RPMI7951 (cell line): ENCODE data around the gene FOXC2. TPM values are rescaled to one million over a fixed set of nuclear protein-coding genes. Genes with fewer than 3 reads are reported as not detected.

ENCODE experiments used
- DNase-seq: peaks from one replicate; pipeline ENCODE4 v3.0.0-alpha.2; 2012; ENCODE audit warnings: low read depth
- total RNA-seq: library from RNA; depleted of rRNA; stranded (reverse); fragments of >200 nt; shearing (Covaris generic); gene quantifications from 2 replicates; pipeline ENCODE4 v1.2.3, GENCODE V29; 2014; rRNA removed

The FOXC2 gene
- total RNA-seq, 1 experiment from 2014 or later, result 1.3 TPM

DNA sequence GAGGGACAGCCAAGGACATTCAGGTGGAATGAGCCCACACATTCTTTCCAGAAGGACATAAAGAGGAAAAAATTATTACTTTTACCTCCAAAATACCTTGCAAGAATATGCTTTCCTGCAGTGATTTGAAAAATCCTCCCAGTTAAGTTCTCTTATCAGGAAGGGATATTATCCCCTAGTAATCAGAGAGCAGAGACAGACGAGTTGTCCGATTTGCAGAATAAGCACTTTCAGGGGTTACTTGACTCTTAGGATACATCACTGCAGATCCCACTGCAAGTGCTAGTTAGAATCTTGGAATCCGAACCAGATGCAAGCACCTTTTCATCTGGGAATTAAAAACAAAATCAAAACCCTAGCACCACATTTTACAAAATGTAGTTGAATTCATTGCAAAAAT is 45.3 kb downstream of the FOXC2 start:
- no peak for DNase-seq

DNA sequence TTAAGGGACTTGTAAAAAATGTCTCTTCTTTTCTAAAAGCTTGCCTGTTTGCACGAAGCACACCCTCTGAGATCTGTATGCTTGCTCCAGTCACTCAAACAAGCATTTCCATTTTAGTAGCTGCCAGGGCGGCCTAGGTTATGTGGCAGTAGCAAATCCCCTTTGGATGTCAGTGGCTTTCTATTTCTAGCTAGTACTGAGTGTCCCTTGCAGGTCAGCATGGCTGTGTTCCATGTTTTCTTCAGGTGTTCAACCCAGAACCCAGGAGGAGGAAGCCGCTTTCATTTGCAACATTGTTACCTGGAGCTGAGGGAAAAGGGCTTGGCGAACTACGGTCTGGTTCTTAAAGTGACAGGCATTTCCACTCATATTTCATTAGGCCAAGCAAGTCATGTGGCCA is 48.1 kb downstream of the FOXC2 start:
- DNase-seq, result no peak

DNA sequence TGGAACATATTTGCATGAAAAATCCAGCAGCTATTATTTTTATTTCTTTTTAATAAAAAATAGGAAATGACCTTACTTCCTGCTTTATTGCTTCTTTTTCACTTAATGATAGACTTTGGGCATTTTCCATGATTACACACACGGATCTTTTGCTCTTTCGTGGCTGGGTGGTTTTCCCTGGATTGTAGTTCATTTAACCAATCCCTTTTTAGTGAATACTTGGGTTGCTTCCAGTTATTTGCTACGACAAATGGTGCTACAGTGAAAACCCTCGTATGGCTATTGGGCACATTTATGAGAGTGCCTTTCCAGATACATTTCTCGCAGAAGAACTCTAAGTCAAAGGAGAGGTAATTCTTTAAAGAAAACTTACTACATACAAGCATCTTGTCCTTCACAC is 50.3 kb downstream of the FOXC2 start:
- no peak for DNase-seq

DNA sequence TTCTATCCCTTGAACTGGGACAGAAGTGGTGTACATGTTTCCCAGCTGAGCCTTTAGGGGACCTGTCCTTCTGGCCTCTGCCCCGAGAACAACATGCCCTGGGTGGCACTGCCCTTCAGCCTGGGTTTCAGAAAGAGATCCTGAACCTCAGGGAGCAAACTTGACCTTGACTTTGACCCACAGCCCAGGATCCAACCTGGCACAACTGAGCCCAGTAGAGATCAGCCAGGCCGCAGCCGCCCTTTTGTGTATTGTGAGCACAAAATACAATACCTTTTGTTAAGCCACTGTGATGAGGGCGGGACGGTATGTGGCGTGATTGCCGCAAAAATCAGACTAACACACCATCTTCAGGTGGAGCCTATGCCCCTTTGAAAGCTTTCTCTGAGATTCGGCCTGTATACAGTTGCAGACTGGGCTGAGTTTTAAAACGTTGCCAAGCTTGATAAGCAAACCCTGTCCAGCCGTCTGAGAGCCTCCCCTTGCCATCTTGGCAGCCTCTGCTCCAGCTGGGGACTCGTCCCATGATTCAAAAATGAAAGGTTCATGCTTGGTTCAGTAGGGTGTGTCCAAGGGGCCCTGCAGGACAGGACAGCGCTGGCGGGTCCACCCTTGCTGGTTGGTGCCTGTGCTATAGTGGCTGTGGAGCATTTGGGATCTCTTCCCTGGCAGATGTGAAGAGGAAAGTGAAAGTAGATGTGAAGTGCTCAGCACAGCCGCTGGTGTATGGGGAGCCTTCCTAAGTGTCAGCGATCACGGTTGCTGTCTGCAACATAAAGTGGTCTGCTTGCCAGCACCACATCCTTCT is 52.0 kb downstream of the FOXC2 start:
- peak; percentile 81 for DNase-seq

Other genes with a start within 250 kb of the FOXC2 start
- 2.1 and 3.0 TPM in 2 replicates for gene FOXF1, start 56.3 kb upstream of the FOXC2 start, total RNA-seq
- 6.1 and 8.8 TPM in 2 replicates for gene MTHFSD, start 11.6 kb upstream of the FOXC2 start, total RNA-seq
- gene FOXL1, start 11.7 kb downstream of the FOXC2 start, total RNA-seq, result 4.3 and 5.7 TPM in 2 replicates